ENCODE data around the gene P2RY1. TPM values are rescaled to one million over a fixed set of nuclear protein-coding genes. Genes with fewer than 3 reads are reported as not detected.

Gene P2RY1
- total RNA-seq, 4 donors from 2014 or later = 0.66 to 1.4 (median 0.90) TPM

GRCh38 chr3:152823173-152823572 lies 11.8 kb upstream of the P2RY1 start:
- intact Hi-C loops (cut with DNase I; ENCODE audit: low total_unique reads) = no loop called here

GRCh38 chr3:152823781-152824180 lies 11.2 kb upstream of the P2RY1 start:
- DNase-seq = no peak
- H3K36me3 ChIP-seq = no peaks in the 10 kb centered on the region
- intact Hi-C loops (cut with DNase I; ENCODE audit: low total_unique reads) = no loop called here
- H3K4me1 ChIP-seq = no peaks in the 10 kb centered on the region
- in situ Hi-C loops (cut with MboI; ENCODE audit: low sequenced_read_pairs in 4 of 4) = no loop called here
- ATAC-seq = no peak
- TF ChIP-seq CTCF (IDR thresholded peaks at IDR 0.05 in 4 of 5, conservative IDR thresholded peaks at IDR 0.05 in 1 of 5) (no peak), POLR2A (IDR thresholded peaks at IDR 0.05) (no peak)
- no peaks in the 10 kb centered on the region for H3K9me3 ChIP-seq
- H3K27me3 ChIP-seq = no peaks in the 10 kb centered on the region
- H3K4me3 ChIP-seq = no peak overlapping the region
- H3K27ac ChIP-seq = no peak overlapping the region

More at GRCh38 chr3:152823173-152823572, 11.8 kb upstream of the P2RY1 start:
- H3K9me3 ChIP-seq = no peaks in the 10 kb centered on the region
- DNase-seq = no peak
- ATAC-seq = no peak
- no peak overlapping the region for H3K4me3 ChIP-seq
- H3K4me1 ChIP-seq = no peaks in the 10 kb centered on the region
- TF ChIP-seq CTCF (IDR thresholded peaks at IDR 0.05 in 4 of 5, conservative IDR thresholded peaks at IDR 0.05 in 1 of 5) (no peak), POLR2A (IDR thresholded peaks at IDR 0.05) (no peak)
- in situ Hi-C loops (cut with MboI; ENCODE audit: low sequenced_read_pairs in 4 of 4) = no loop called here
- H3K27me3 ChIP-seq = no peaks in the 10 kb centered on the region
- H3K36me3 ChIP-seq = no peaks in the 10 kb centered on the region
- no peak overlapping the region for H3K27ac ChIP-seq

GRCh38 chr3:152825566-152825965 lies 9.4 kb upstream of the P2RY1 start:
- Histone ChIP-seq H3K27ac (no peak overlapping the region), H3K27me3 (no peaks in the 10 kb centered on the region), H3K4me1 (no peaks in the 10 kb centered on the region), H3K4me3 (no peak overlapping the region), H3K36me3 (no peaks in the 10 kb centered on the region), H3K9me3 (no peaks in the 10 kb centered on the region)
- in situ Hi-C loops (cut with MboI; ENCODE audit: low sequenced_read_pairs in 4 of 4) = no loop called here
- ATAC-seq (no peak), DNase-seq (no peak)
- TF ChIP-seq CTCF (IDR thresholded peaks at IDR 0.05 in 4 of 5, conservative IDR thresholded peaks at IDR 0.05 in 1 of 5) (no peak), POLR2A (IDR thresholded peaks at IDR 0.05) (no peak)
- intact Hi-C loops (cut with DNase I; ENCODE audit: low total_unique reads) = no loop called here

- intact Hi-C loops (cut with DNase I; ENCODE audit: low total_unique reads) = no loop called here
- Histone ChIP-seq H3K27me3 (no peaks in the 10 kb centered on the region), H3K9me3 (no peaks in the 10 kb centered on the region), H3K4me3 (no peak overlapping the region), H3K4me1 (no peaks in the 10 kb centered on the region), H3K36me3 (no peaks in the 10 kb centered on the region), H3K27ac (no peak overlapping the region)
- in situ Hi-C loops (cut with MboI; ENCODE audit: low sequenced_read_pairs in 4 of 4) = no loop called here
- DNase-seq = no peak
- no peak for ATAC-seq
- TF ChIP-seq POLR2A (IDR thresholded peaks at IDR 0.05) (no peak), CTCF (IDR thresholded peaks at IDR 0.05 in 4 of 5, conservative IDR thresholded peaks at IDR 0.05 in 1 of 5) (no peak)
Measured at GRCh38 chr3:152826476-152826875, 8.5 kb upstream of the P2RY1 start.

GRCh38 chr3:152827313-152827712 lies 7.6 kb upstream of the P2RY1 start:
- H3K27me3 ChIP-seq = no peaks in the 10 kb centered on the region
- in situ Hi-C loops (cut with MboI; ENCODE audit: low sequenced_read_pairs in 4 of 4) = no loop called here
- TF ChIP-seq POLR2A (IDR thresholded peaks at IDR 0.05) (no peak), CTCF (IDR thresholded peaks at IDR 0.05 in 4 of 5, conservative IDR thresholded peaks at IDR 0.05 in 1 of 5) (no peak)
- intact Hi-C loops (cut with DNase I; ENCODE audit: low total_unique reads) = no loop called here
- no peaks in the 10 kb centered on the region for H3K36me3 ChIP-seq
- no peak overlapping the region for H3K4me3 ChIP-seq
- no peak overlapping the region for H3K27ac ChIP-seq
- no peaks in the 10 kb centered on the region for H3K9me3 ChIP-seq
- no peaks in the 10 kb centered on the region for H3K4me1 ChIP-seq
- no peak for DNase-seq
- no peak for ATAC-seq
